Astrocyte (in vitro differentiated cells and primary cell): ENCODE data around the gene UST. TPM values are rescaled to one million over a fixed set of nuclear protein-coding genes. Genes with fewer than 3 reads are reported as not detected.
A peak's percentile ranks its signal among the peaks of the same experiment; 100 is the strongest.

ENCODE experiments used
- DNase-seq: peaks from one replicate; pipeline ENCODE4 v3.0.0-alpha.2; 2010; ENCODE audit warnings: low read depth
- FAIRE-seq: peaks from 2 replicates; lab custom pipeline; 2011; peaks lifted over from hg19 to GRCh38; lab: Jason Lieb, UNC
- H2AFZ ChIP-seq: 2 replicates; pipeline ENCODE4 v1.6.0; 2012; ENCODE audit warnings: low read depth, low read length, inconsistent platforms
- H3K27ac ChIP-seq: 2 replicates; pipeline ENCODE4 v1.5.1; 2011; ENCODE audit warnings: low read depth, low read length, inconsistent platforms
- H3K27me3 ChIP-seq: 2 replicates; pipeline ENCODE4 v1.6.0; 2011; ENCODE audit warnings: low read length, inconsistent platforms; ENCODE audit not compliant: insufficient read depth
- H3K36me3 ChIP-seq: 2 replicates; pipeline ENCODE4 v1.5.1; 2011; ENCODE audit warnings: low read length, inconsistent platforms; ENCODE audit not compliant: insufficient read depth
- H3K4me1 ChIP-seq: 2 replicates; pipeline ENCODE4 v1.5.1; 2011; ENCODE audit warnings: low read length, inconsistent platforms; ENCODE audit not compliant: insufficient read depth
- H3K4me2 ChIP-seq: 2 replicates; pipeline ENCODE4 v1.6.0; 2012; ENCODE audit warnings: low read length, inconsistent platforms
- H3K4me3 ChIP-seq: 2 replicates; pipeline ENCODE4 v1.5.1; 2011; ENCODE audit warnings: low read depth, mild to moderate bottlenecking, low read length, inconsistent platforms; ENCODE audit not compliant: insufficient read depth
- H3K79me2 ChIP-seq: 2 replicates; pipeline ENCODE4 v1.6.0; 2012; ENCODE audit warnings: mild to moderate bottlenecking, low read length, inconsistent platforms; ENCODE audit not compliant: insufficient read depth
- H3K9ac ChIP-seq: 2 replicates; pipeline ENCODE4 v1.6.0; 2012; ENCODE audit warnings: mild to moderate bottlenecking, low read length, inconsistent platforms
- H3K9me3 ChIP-seq: 2 replicates; pipeline ENCODE4 v1.5.1; 2012; ENCODE audit warnings: low read depth, mild to moderate bottlenecking, low read length, inconsistent platforms; ENCODE audit not compliant: insufficient read depth
- H4K20me1 ChIP-seq: 2 replicates; pipeline ENCODE4 v1.6.0; 2012; ENCODE audit warnings: low read length, inconsistent platforms; ENCODE audit not compliant: insufficient read depth
- H3K27ac Mint-ChIP-seq: one replicate; pipeline ENCODE4 v1.8.0; 2021; ENCODE audit warnings: mild to moderate bottlenecking, mixed read lengths; ENCODE audit not compliant: unreplicated experiment
- H3K27me3 Mint-ChIP-seq: one replicate; pipeline ENCODE4 v1.8.0; 2021; ENCODE audit warnings: low read depth, mixed read lengths; ENCODE audit not compliant: unreplicated experiment
- H3K36me3 Mint-ChIP-seq: one replicate; pipeline ENCODE4 v1.8.0; 2021; ENCODE audit warnings: low read depth, mixed read lengths; ENCODE audit not compliant: unreplicated experiment
- H3K4me1 Mint-ChIP-seq: one replicate; pipeline ENCODE4 v1.8.0; 2021; ENCODE audit warnings: low read depth, mixed read lengths; ENCODE audit not compliant: unreplicated experiment
- H3K4me3 Mint-ChIP-seq: one replicate; pipeline ENCODE4 v1.8.0; 2021; ENCODE audit warnings: mild to moderate bottlenecking, moderate library complexity, mixed read lengths; ENCODE audit not compliant: unreplicated experiment
- H3K9me3 Mint-ChIP-seq: one replicate; pipeline ENCODE4 v1.8.0; 2021; ENCODE audit warnings: mild to moderate bottlenecking, mixed read lengths; ENCODE audit not compliant: unreplicated experiment
- CTCF ChIP-seq: IDR thresholded peaks from 2 replicates; pipeline ENCODE4 v1.5.1; 2011; ENCODE audit warnings: low read depth, mild to moderate bottlenecking, inconsistent platforms, low read length, moderate library complexity; ENCODE audit not compliant: insufficient read depth
- EZH2 ChIP-seq: IDR thresholded peaks from 2 replicates; pipeline ENCODE4 v1.6.1; 2012; ENCODE audit warnings: mild to moderate bottlenecking, low read length, inconsistent platforms; ENCODE audit not compliant: insufficient read depth
- total RNA-seq: library from RNA; stranded (reverse); gene quantifications from 2 replicates; pipeline ENCODE4 v1.2.1, GENCODE V29; 2021

Gene UST
- total RNA-seq, 1 donor from 2014 or later, result 15.3 TPM

- no peak overlapping the region for H2AFZ ChIP-seq
- FAIRE-seq (no peak), DNase-seq (no peak)
- no peak overlapping the region for H3K4me2 ChIP-seq
- no peak overlapping the region for H3K4me3 Mint-ChIP-seq
- H3K9me3 Mint-ChIP-seq, result peaks cover 5% of the 10 kb centered on the region
- H3K9ac ChIP-seq, result no peak overlapping the region
- TF ChIP-seq EZH2 (no peak), CTCF (no peak)
- H3K36me3 Mint-ChIP-seq, result peaks cover 12% of the 10 kb centered on the region
- peaks cover 19% of the 10 kb centered on the region for H4K20me1 ChIP-seq
- H3K27ac ChIP-seq, result no peak overlapping the region
- no peak overlapping the region for H3K27ac Mint-ChIP-seq
- no peak overlapping the region for H3K4me3 ChIP-seq
- H3K4me1 Mint-ChIP-seq, result no peaks in the 10 kb centered on the region
- H3K4me1 ChIP-seq, result no peaks in the 10 kb centered on the region
- H3K9me3 ChIP-seq, result peaks cover 4% of the 10 kb centered on the region
- H3K27me3 Mint-ChIP-seq, result no peaks in the 10 kb centered on the region
- H3K36me3 ChIP-seq, result no peaks in the 10 kb centered on the region
- H3K27me3 ChIP-seq, result no peaks in the 10 kb centered on the region
- H3K79me2 ChIP-seq, result peaks cover 8% of the 10 kb centered on the region
Measured at GRCh38 chr6:148790817-148791216, 44.0 kb downstream of the UST start.

GRCh38 chr6:148791372-148791771 lies 44.5 kb downstream of the UST start:
- Histone ChIP-seq H3K79me2 (peaks cover 10% of the 10 kb centered on the region), H4K20me1 (peaks cover 19% of the 10 kb centered on the region), H2AFZ (no peak overlapping the region), H3K9ac (no peak overlapping the region), H3K4me3 (no peak overlapping the region), H3K4me1 (no peaks in the 10 kb centered on the region), H3K4me2 (no peak overlapping the region), H3K36me3 (no peaks in the 10 kb centered on the region), H3K27me3 (no peaks in the 10 kb centered on the region), H3K9me3 (peaks cover 4% of the 10 kb centered on the region), H3K27ac (no peak overlapping the region)
- no peak overlapping the region for H3K27ac Mint-ChIP-seq
- no peak for FAIRE-seq
- no peak for DNase-seq
- H3K36me3 Mint-ChIP-seq, result peaks cover 11% of the 10 kb centered on the region
- H3K9me3 Mint-ChIP-seq, result peaks cover 5% of the 10 kb centered on the region
- H3K27me3 Mint-ChIP-seq, result no peaks in the 10 kb centered on the region
- H3K4me1 Mint-ChIP-seq, result no peaks in the 10 kb centered on the region
- no peak for TF ChIP-seq EZH2
- no peak for TF ChIP-seq CTCF
- no peak overlapping the region for H3K4me3 Mint-ChIP-seq

- H3K4me3 Mint-ChIP-seq, result no peak overlapping the region
- Histone ChIP-seq H3K9ac (no peak overlapping the region), H2AFZ (no peak overlapping the region), H3K4me2 (no peak overlapping the region), H3K4me1 (no peaks in the 10 kb centered on the region), H3K27ac (no peak overlapping the region), H3K27me3 (no peaks in the 10 kb centered on the region), H4K20me1 (peaks cover 30% of the 10 kb centered on the region), H3K79me2 (peaks cover 12% of the 10 kb centered on the region), H3K36me3 (no peaks in the 10 kb centered on the region), H3K4me3 (no peak overlapping the region), H3K9me3 (peaks cover 4% of the 10 kb centered on the region)
- H3K36me3 Mint-ChIP-seq, result peaks cover 10% of the 10 kb centered on the region
- TF ChIP-seq EZH2 (no peak), CTCF (no peak)
- peaks cover 8% of the 10 kb centered on the region for H3K9me3 Mint-ChIP-seq
- DNase-seq, result peak; percentile 28
- no peaks in the 10 kb centered on the region for H3K4me1 Mint-ChIP-seq
- H3K27me3 Mint-ChIP-seq, result no peaks in the 10 kb centered on the region
- no peak for FAIRE-seq
- H3K27ac Mint-ChIP-seq, result no peak overlapping the region
Measured at GRCh38 chr6:148793721-148794120, 46.9 kb downstream of the UST start.
